HG03460 (cell line): Measurements from ENCODE around the gene HOXD13.

Experiments
- ATAC-seq: cut with Tn5 transposase; IDR thresholded peaks from one replicate; pipeline ENCODE4 v1.9.1; 2021; ENCODE audit not compliant: unreplicated experiment

Gene HOXD13

GRCh38 chr2:176092270-176093144, at the start of gene HOXD13:
Gene HOXD13 (plus strand): TSS chr2:176092721. CDS start chr2:176092891, 170 bp downstream.
- ATAC-seq = no peak

GRCh38 chr2:176056406-176056805, 36.1 kb upstream of the HOXD13 start:
- ATAC-seq = no peak

GRCh38 chr2:176063958-176064357, 28.6 kb upstream of the HOXD13 start:
- ATAC-seq = no peak

- no peak for ATAC-seq
These were observed 25.6 kb upstream of the HOXD13 start for GRCh38 chr2:176066645-176067588.

GRCh38 chr2:176067589-176068418, 24.7 kb upstream of the HOXD13 start:
- ATAC-seq = no peak

GRCh38 chr2:176068419-176068832, 24.1 kb upstream of the HOXD13 start:
- ATAC-seq = no peak

GRCh38 chr2:176071330-176072291, 20.9 kb upstream of the HOXD13 start:
- no peak for ATAC-seq

GRCh38 chr2:176072292-176072669, 20.2 kb upstream of the HOXD13 start:
- no peak for ATAC-seq

GRCh38 chr2:176072951-176073904, 19.3 kb upstream of the HOXD13 start:
- ATAC-seq = no peak

- ATAC-seq = no peak
These were observed 17.5 kb upstream of the HOXD13 start for GRCh38 chr2:176074919-176075425.

- ATAC-seq = no peak
These were observed 17.0 kb upstream of the HOXD13 start for GRCh38 chr2:176075481-176075880.

- ATAC-seq = no peak
These were observed 16.5 kb upstream of the HOXD13 start for GRCh38 chr2:176076063-176076462.

GRCh38 chr2:176076796-176077195, 15.7 kb upstream of the HOXD13 start:
- no peak for ATAC-seq

- ATAC-seq = no peak
These were observed 13.8 kb upstream of the HOXD13 start for GRCh38 chr2:176078541-176079284.

- no peak for ATAC-seq
These were observed 13.2 kb upstream of the HOXD13 start for GRCh38 chr2:176079285-176079830.

GRCh38 chr2:176079831-176080539, 12.5 kb upstream of the HOXD13 start:
- ATAC-seq = no peak
